Urothelium cell line (cell line): ENCODE results near the gene FPGS.
A peak's percentile ranks its signal among the peaks of the same experiment; 100 is the strongest.
"Not testable (repeated sequence)": the region's sequence is repeated elsewhere in the genome, so short reads cannot be mapped to it uniquely, and the experiment has no call there.

ENCODE experiments used
- DNase-seq: peaks from one replicate; pipeline ENCODE4 v3.0.0; 2011; ENCODE audit warnings: low spot score, mixed read lengths
- FAIRE-seq: peaks from 2 replicates; lab custom pipeline; 2011; peaks lifted over from hg19 to GRCh38; lab: Jason Lieb, UNC

Gene FPGS, protein sequence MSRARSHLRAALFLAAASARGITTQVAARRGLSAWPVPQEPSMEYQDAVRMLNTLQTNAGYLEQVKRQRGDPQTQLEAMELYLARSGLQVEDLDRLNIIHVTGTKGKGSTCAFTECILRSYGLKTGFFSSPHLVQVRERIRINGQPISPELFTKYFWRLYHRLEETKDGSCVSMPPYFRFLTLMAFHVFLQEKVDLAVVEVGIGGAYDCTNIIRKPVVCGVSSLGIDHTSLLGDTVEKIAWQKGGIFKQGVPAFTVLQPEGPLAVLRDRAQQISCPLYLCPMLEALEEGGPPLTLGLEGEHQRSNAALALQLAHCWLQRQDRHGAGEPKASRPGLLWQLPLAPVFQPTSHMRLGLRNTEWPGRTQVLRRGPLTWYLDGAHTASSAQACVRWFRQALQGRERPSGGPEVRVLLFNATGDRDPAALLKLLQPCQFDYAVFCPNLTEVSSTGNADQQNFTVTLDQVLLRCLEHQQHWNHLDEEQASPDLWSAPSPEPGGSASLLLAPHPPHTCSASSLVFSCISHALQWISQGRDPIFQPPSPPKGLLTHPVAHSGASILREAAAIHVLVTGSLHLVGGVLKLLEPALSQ

DNA sequence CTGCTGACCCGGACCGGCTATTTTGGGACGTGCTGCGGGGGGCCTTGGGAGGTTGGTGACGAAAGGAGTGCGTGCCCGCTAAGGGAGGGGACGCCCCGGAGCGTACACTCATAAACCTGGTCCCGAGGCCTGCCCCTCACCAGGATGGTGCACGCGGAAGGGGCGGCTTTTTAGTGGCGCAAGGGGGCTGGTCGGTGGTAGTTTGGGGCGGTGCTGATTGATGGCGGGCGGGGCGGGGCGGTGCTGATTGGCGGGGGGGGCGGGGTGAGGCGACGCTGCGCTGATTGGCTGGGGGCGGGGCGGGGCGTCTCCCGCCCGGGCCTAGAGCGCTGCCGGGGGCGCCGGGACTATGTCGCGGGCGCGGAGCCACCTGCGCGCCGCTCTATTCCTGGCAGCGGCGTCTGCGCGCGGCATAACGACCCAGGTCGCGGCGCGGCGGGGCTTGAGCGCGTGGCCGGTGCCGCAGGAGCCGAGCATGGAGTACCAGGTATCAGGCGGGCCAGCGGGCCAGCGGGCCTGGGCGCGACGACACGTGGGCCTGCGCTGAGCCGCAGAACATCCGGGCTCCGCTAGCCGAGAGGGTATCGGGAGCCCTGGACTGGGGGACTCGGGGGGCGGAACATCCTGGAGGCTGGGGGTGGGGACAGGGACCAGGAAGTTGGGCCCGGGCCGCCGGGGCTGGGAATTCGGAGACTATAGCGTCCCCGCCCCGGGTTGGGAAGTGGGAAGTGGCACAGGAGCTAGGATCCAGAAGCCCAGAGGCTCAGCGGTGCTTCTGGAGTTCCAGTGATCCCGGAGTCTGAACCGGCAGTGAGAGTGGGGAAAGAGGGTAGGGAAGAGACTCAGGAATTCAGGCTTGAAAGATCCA is at the start of gene FPGS:
FPGS (plus strand) TSS at position 307 of the 868 bp plus-strand sequence; CDS start at position 350, 43 bp downstream.
- peak; percentile 94 for DNase-seq
- no peak for FAIRE-seq

DNA sequence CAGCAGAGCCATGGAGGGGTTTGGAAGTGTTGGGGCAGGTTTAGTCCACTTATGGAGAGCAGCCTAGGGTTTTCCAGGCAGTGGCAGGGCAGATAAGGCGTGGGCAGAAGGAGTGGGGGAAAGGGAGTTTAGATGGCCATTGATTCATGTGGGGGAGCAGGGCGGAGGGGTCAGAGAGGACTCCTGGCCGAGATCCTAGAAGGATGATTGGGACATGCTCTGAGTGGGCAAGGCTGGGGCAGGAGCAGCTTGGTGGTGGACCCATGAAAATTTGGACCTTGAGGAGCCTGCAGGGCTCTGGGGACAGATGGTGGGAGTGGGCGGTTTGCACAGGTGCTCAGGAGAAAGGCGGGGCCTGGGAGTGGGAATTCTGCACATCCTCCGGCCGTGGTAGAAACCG is 49.5 kb upstream of the FPGS start:
- no peak for FAIRE-seq
- DNase-seq, result no peak

DNA sequence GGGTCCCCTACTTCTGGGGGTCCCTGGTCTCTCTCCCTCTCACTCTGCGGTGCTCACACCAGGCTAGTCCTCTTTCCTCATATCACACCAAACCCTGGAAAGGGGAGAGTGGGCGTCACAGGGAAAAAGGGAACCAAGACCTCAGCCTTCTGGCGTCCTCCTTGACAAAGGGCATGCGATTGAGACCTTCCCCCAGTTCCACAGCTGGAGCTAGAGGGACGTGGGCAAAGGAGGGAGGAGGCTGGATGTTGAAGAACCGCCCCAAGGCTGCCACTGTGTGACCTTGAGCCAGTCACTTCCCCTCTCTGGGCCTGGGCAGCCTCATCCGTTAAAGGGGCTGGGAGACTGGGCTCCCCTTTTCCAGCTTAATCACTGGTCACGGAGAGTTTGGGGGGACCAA is 49.1 kb upstream of the FPGS start:
- FAIRE-seq (no peak), DNase-seq (no peak)

DNA sequence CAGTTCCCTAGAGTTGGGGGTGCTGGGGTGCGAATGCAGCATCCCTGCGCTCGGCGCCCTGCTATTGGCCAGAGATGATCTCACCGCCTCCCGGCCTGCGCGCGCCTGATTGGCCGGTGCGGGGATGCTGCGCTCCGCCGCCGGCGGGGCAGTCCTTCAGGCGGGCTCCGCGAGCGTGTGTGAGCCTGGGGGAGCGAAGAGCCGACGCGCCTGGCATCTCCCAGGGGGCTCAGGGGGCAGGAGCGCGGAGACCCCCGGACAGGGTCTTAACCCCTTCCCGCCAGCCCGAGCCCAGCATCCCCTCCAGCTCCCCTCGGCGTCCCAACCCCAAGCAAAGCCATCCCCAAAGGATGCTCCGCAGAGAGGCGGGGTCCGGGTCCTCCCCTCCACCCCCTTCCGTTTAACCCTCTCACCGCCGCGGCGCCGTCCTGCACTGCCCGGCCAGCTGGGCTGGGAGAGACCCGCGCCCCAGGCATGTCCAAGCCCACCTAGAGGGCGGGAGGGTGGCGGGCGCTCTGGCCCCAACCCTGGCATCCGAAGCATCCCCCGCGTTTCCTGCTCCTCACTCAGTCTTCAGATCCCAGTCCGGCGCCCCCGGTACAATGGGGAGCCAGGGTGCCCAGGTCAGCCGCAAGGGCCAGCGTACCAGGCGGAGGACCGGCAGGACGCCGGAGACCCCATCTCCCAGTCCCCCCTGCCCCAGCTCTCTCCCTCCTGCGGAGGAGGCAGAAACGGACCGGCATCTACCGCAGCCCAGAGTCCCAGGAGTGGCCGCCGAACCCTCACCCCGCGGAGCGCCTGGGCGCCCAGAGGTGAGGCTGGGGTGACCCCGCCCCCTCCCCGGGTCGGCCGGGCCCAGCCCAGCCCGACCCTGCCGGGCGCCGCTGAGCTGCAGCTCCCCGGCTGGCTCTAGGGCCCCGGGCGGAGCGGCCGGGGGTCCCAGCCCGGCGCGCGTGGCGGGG is 48.3 kb upstream of the FPGS start:
- DNase-seq (peak; percentile 73), FAIRE-seq (no peak)

DNA sequence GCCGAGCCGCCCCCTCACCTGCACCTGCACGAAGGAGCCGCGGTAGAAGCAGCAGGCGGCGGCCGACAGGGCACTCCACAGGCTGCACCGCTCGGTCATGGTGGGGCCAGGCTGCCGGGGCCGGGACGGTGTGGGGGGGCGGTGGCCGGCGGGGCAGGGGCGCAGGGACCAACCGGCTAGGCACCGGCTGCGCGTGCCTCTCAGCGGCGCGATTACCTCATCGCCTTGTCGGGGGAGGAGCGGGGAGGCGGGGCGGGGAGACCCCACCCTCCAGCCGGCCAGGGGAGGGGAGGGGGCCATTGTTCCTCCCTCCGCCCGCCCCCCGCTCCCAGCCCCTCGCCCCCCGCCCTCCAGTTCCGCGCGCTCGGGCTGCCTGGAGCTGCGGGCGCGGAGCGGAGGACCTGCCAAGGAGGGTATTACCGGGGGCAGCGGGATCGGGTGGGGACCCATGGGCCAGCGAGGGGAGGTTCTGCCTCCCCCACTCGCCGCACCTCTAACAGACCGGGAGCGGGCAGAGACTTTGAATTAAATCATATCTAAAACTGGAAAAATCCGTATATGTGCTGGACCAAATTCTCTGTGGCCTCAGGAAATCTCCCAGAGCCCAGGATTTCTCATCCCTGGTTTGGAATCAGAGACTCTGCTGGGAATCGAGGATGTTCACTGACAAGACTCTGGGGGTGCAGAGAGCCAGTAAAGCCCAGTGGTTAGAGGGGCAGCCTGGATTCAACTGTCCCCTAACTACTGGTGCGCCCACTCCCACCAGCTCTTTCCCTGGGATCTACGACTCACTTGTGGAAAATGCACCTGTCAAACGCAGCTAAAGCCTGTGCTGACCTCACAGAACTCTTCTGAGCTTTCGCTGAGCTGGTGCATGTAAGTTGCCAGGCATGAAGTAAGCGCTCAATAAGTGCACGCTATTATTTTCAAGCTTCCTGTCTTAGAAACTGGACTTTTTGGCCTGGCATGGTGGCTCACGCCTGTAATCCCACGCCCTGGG is 47.3 kb upstream of the FPGS start:
- FAIRE-seq, result no peak
- no peak for DNase-seq

DNA sequence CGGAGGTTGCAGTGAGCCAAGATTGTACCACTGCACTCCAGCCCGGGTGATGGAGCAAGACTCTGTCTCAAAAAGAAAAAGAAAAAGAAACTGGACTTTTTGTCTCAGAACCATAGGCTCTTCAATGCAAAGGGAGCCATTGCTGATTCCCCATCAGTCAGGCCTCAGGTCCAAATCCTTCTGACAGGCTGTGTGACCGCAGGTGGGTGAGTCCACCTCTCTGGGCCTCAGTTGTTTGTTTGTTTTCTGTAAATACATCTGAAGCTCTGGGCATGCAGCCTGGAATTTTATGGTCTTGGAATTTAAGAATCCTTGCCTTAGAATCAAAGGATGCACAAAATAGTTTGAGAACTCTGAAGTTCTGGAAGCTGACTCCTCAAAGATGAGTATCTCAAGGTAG is 46.4 kb upstream of the FPGS start:
- no peak for DNase-seq
- no peak for FAIRE-seq

DNA sequence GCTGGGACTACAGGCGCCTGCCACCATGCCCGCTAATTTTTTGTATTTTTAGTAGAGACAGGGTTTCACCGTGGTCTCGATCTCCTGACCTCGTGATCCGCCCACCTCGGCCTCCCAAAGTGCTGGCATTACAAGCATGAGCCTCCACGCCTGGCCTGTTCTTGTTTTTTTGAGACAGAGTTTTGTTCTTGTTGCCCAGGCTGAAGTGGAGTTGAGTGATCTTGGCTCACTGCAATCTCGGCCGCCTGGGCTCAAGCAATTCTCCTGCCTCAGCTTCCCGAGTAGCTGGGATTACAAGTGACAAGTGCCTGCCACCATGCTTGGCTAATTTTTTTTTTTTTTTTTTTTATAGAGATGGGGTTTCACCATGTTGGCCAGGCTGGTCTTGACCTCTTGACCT is 45.9 kb upstream of the FPGS start:
- DNase-seq, FAIRE-seq: not testable (repeated sequence)

DNA sequence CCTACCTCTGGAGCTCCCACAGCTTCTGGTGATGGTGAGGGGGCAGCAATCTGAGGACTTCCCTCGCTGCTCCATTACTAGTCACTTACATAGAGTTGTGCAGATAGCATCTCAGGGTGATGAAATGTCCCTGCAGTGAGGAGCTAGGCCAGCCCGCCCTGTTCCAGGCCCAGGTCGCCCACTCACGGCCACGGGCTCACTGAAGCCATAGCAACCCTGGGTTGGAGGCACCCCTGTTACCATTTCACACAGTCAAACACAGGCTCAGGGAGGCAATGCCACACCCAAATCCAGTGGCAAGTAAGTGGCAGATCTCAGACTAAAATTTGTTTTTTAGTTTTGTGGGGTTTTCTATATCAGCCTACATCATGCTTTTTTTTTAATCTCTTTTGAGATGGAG is 43.8 kb upstream of the FPGS start:
- no peak for DNase-seq
- no peak for FAIRE-seq

DNA sequence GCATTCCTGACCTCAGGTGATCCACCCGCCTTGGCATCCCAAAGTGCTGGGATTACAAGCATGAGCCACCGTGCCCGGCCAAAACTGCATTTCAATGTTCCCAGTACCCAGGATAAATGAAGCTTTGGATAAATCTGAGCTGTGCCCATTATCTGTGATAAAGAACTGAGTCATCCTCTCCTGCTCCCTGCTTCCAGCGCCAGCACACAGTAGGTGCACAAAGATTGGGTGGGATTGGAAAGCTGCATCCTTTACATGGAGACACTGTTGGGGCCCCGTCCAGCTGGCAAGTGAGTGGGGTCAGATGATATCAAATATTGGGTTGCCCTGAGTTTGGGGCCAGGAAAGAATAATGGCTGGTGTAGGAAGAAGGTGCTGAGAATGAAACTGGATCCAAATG is 41.6 kb upstream of the FPGS start:
- DNase-seq, result no peak
- no peak for FAIRE-seq

DNA sequence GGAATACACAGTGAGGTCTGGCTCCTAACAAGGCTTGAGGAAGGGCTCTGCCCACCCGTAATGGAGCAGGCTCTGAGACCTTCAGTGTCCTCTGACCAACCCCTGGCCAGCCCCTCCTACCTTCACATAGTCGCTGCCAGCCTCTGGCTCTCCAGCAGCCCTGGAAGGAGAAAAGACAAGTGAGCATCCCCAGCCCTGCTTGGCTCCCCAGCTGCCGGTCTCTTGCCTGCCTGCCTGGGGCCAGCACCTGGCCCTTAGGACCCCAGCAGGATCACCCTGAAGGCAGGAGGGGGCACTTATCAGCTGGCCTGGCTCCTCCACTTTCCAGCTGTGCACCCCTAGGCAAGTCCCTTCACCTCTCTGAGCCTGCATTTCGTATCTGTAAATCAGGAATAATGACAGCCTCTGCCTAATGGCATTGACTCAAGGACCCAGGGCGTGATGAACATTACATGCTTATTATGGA is 41.2 kb upstream of the FPGS start:
- DNase-seq, result no peak
- no peak for FAIRE-seq

DNA sequence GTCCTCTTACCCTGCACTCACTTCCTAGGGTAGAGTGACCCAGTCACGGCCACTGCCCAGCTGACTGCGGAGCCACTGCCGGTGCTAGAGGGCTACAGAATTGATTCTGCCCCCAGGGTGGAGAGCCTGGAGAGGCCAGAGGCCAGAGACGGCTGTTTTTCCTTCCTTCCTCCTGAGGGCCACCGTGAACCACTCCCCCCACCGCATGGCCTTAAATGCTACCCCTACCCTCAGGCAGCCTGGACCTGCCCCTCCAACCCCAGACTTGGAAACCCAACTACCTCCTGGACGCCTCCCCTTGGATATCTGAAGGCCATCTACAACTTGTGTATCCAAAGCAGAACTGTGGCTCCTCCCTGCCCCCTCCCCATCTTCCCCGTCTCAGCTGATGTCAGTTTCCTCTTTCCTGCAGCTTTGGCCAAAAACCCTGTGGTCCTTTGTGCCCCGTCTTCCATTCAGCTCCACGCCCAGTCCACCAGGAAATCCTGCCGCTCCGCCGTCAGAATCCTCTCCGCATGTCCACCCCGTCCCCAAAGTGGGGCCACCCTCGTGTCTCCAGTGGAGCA is 40.5 kb upstream of the FPGS start:
- FAIRE-seq (no peak), DNase-seq (no peak)

DNA sequence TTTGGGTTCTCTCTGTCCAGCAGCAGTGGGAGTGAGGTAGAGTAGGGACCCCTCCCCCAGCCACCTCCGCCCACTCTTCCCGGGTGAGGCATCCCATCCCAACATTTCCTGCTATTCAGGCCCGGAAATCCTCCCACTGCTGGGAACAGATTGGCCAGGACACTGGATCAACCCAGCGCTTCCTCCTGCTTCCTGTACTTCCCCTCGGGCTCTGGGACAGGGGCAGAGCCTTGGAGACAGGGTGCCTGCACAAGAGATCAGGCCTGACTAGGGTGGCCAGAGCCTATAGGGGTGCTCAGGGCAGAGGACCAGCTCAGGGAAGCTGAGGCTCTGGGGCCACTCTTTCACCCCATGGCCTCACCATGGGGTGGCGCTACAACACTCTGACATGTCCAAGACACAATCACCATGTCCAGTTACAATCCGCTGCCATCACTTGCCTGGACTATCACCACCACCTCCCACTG is 38.7 kb upstream of the FPGS start:
- no peak for FAIRE-seq
- no peak for DNase-seq

DNA sequence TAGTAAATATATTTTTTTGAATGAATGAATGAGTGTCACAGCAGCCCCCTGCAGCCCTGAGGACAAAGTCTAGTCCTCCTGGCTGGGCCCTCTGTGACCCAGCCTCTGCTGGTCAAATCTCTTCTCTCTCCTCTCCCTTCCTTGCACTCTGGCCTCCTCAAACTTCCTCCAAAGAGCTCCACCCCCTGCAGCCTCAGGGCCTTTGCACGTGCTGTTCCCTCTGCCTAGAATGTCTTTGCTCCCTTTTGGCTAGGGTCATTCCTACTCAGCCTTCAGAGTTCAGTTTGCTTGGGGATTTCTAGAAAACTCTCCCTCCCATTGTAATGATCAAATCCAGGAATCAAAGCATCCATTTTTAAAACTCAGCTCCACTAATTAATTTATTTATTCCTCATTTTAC is 37.3 kb upstream of the FPGS start:
- DNase-seq (no peak), FAIRE-seq (no peak)

DNA sequence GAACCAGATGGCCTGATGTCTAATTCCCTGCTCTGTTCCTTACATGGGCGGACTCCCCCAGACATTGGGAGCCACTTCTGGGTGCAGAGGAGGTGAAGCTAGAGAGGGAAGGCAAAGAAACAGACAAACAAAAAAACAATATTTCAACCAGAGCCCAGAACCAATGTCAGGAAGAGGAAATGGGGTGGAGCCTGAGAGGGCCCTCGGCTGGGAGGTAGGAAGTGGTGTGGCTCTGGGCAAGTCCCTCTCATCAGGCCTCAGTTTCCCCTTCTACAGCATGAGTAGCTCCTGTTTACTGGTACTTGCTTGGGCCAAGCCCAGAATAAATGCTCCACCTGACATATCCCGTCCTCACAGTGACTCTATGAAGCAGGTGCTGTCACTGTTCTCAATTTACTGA is 35.3 kb upstream of the FPGS start:
- DNase-seq (no peak), FAIRE-seq (no peak)

DNA sequence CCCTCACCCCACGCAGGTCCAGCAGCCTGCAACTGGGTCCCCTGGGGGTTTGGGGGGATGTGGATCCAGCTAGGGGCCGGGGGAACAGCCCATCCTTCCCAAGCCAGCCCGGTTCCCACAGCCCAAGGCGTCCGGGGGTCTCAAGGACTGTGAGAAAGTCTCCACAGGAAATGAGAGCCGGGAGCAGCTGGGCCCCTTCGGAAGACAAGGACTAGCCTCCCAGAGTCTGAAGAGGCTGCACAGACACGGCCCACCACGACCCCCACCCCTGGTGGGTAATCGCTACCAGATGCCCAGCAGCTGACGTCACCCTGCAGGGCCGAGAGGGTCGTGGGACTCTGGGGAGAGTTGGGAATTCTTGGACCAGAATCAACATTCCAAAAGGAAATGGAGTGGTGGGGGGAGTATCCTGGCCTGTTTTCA is 34.8 kb upstream of the FPGS start:
- DNase-seq, result no peak
- no peak for FAIRE-seq

DNA sequence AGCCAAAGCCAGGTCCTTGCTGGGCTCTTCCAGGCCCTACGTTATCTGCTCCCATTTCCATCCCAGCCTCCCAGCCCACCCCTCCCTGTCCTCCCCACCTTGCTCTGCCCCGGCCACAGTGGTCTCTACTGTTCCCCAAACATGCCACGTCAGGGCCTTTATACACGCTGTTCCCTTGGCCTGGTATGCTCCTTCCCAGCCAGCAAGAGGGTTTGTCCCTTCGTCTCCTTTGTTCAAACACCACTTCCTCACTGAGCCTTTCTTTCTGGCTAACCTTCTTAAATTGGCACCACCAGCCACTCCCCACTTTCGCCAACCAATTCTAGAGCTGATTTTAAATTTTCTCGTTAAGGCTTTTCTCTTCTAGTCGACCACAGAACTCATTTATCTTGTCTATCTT is 34.0 kb upstream of the FPGS start:
- no peak for FAIRE-seq

DNA sequence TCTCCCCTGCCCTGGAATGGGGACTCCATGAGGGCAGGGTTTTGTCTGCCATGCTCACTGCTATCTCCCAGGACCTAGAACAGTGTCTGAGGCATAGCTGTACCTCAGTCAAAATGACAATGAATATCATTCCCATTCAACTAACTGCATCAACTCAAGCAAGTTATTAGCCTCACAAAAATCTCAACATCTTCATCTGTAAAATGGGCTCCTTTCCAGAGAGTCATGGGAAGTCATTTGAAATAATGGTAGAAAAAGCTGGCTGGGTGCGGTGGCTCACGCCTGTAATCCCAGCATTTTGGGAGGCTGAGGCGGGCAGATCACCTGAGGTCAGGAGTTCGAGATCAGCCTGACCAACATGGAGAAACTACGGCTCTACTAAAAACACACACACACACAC is 33.6 kb upstream of the FPGS start:
- FAIRE-seq, result no peak
- no peak for DNase-seq

More for the DNA sequence above, 34.0 kb upstream of the FPGS start:
- no peak for DNase-seq

DNA sequence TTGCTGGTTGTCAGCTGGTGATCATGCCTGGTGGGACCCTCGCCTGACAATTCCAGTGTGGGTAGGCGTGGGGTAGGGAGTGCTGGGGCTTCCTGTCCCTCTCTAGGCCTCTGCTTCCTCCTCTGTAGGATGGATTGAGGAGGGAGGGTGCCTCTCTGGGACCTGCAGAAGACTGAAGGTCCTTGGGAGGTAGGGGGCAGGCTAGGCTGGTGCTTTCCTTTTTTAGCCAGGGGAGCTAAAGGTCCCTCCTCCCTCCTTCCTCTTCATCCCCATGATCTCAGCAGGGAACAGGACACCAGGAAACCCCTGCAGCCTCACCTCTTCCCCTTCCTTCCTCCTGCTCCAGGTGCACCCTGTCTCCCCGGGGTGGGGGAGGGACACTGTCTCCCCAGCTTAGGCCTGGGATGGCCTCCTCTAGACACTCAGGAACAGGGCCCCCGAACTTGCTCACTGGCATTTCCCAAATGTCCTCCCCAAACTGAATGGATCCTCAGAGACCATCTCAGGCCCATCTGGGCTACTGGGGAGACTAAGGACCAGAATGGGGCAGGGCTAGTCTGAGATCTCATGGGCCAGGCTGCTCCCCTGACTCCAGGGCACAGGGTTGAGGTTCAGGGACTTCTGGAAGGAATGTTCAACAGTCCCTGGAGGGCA is 32.6 kb upstream of the FPGS start:
- DNase-seq (no peak), FAIRE-seq (no peak)
